Endothelial cell (in vitro differentiated cells): ENCODE measurements around the gene CPVL. TPM values are rescaled to one million over a fixed set of nuclear protein-coding genes. Genes with fewer than 3 reads are reported as not detected.

ENCODE experiments used
- DNase-seq: peaks from one replicate; pipeline ENCODE4 v3.0.0; 2021; ENCODE audit warnings: low spot score
- H3K27ac Mint-ChIP-seq: one replicate; pipeline ENCODE4 v1.8.0; 2021; ENCODE audit warnings: mixed read lengths, inconsistent platforms; ENCODE audit not compliant: unreplicated experiment
- H3K27me3 Mint-ChIP-seq: one replicate; pipeline ENCODE4 v1.8.0; 2021; ENCODE audit warnings: mild to moderate bottlenecking, moderate library complexity, mixed read lengths, inconsistent platforms; ENCODE audit not compliant: unreplicated experiment
- H3K36me3 Mint-ChIP-seq: one replicate; pipeline ENCODE4 v1.8.0; 2021; ENCODE audit warnings: mild to moderate bottlenecking, low read depth, mixed read lengths, inconsistent platforms; ENCODE audit not compliant: unreplicated experiment
- H3K4me1 Mint-ChIP-seq: one replicate; pipeline ENCODE4 v1.8.0; 2021; ENCODE audit warnings: mild to moderate bottlenecking, mixed read lengths, inconsistent platforms; ENCODE audit not compliant: unreplicated experiment
- H3K4me3 Mint-ChIP-seq: one replicate; pipeline ENCODE4 v1.8.0; 2021; ENCODE audit warnings: mild to moderate bottlenecking, mixed read lengths, inconsistent platforms; ENCODE audit not compliant: unreplicated experiment
- H3K9me3 Mint-ChIP-seq: one replicate; pipeline ENCODE4 v1.8.0; 2021; ENCODE audit warnings: mixed read lengths, inconsistent platforms; ENCODE audit not compliant: unreplicated experiment
- CTCF ChIP-seq: fragments of 200-600 bp; sonication (generic); IDR thresholded peaks from one replicate; pipeline ENCODE4 v1.5.0; 2021; ENCODE audit warnings: antibody characterized with exemption; ENCODE audit not compliant: unreplicated experiment
- total RNA-seq: library from RNA; stranded (reverse); fragmentation: NEBNext Ultra II Directional; extraction: Animal tissue kit (Norgen Biotek cat#: 25700); gene quantifications from one replicate; pipeline ENCODE4 v1.2.1, GENCODE V29; 2021; ENCODE audit not compliant: unreplicated experiment

CPVL gene
- total RNA-seq, 1 donor from 2014 or later, result 21.8 TPM

- peak; percentile 18 for DNase-seq
- Mint-ChIP-seq H3K27me3 (peaks cover 9% of the 10 kb centered on the region), H3K27ac (no peak overlapping the region), H3K36me3 (no peaks in the 10 kb centered on the region), H3K4me1 (peaks cover 9% of the 10 kb centered on the region), H3K9me3 (no peaks in the 10 kb centered on the region), H3K4me3 (peak overlapping the region; percentile 73)
- TF ChIP-seq CTCF, result no peak
These were observed 188.5 kb downstream of the CPVL start for GRCh38 chr7:28957751-28958234.

- Mint-ChIP-seq H3K4me3 (peak overlapping the region; percentile 73), H3K27ac (no peak overlapping the region), H3K27me3 (peaks cover 9% of the 10 kb centered on the region)
These were observed 189.1 kb downstream of the CPVL start for GRCh38 chr7:28957064-28957750.

GRCh38 chr7:28956608-28957063, 189.7 kb downstream of the CPVL start:
- DNase-seq, result peak; percentile 78
- TF ChIP-seq CTCF, result peak; percentile 43
- Mint-ChIP-seq H3K27ac (no peak overlapping the region), H3K9me3 (no peaks in the 10 kb centered on the region), H3K27me3 (peaks cover 9% of the 10 kb centered on the region), H3K4me3 (no peak overlapping the region), H3K36me3 (no peaks in the 10 kb centered on the region), H3K4me1 (peaks cover 9% of the 10 kb centered on the region)

More at GRCh38 chr7:28957064-28957750, 189.1 kb downstream of the CPVL start:
- Mint-ChIP-seq H3K4me1 (peaks cover 9% of the 10 kb centered on the region), H3K36me3 (no peaks in the 10 kb centered on the region), H3K9me3 (no peaks in the 10 kb centered on the region)
- no peak for TF ChIP-seq CTCF
- peak; percentile 28 for DNase-seq

- H3K27me3 Mint-ChIP-seq, result peaks cover 9% of the 10 kb centered on the region
- H3K27ac Mint-ChIP-seq, result no peak overlapping the region
- no peaks in the 10 kb centered on the region for H3K9me3 Mint-ChIP-seq
- DNase-seq, result peak; percentile 87
- peak overlapping the region; percentile 42 for H3K4me3 Mint-ChIP-seq
- peaks cover 9% of the 10 kb centered on the region for H3K4me1 Mint-ChIP-seq
- peak; percentile 70 for TF ChIP-seq CTCF
- no peaks in the 10 kb centered on the region for H3K36me3 Mint-ChIP-seq
These were observed 190.4 kb downstream of the CPVL start for GRCh38 chr7:28955718-28956607.
